Endothelial cell (in vitro differentiated cells): ENCODE results near the gene AP1G2. TPM values are rescaled to one million over a fixed set of nuclear protein-coding genes. Genes with fewer than 3 reads are reported as not detected.
A peak's percentile ranks its signal among the peaks of the same experiment; 100 is the strongest.

Experiments used
- DNase-seq: peaks from one replicate; pipeline ENCODE4 v3.0.0; 2021; ENCODE audit warnings: low spot score
- H3K27ac Mint-ChIP-seq: one replicate; pipeline ENCODE4 v1.8.0; 2021; ENCODE audit warnings: mixed read lengths, inconsistent platforms; ENCODE audit not compliant: unreplicated experiment
- H3K27me3 Mint-ChIP-seq: one replicate; pipeline ENCODE4 v1.8.0; 2021; ENCODE audit warnings: mild to moderate bottlenecking, moderate library complexity, mixed read lengths, inconsistent platforms; ENCODE audit not compliant: unreplicated experiment
- H3K36me3 Mint-ChIP-seq: one replicate; pipeline ENCODE4 v1.8.0; 2021; ENCODE audit warnings: mild to moderate bottlenecking, low read depth, mixed read lengths, inconsistent platforms; ENCODE audit not compliant: unreplicated experiment
- H3K4me1 Mint-ChIP-seq: one replicate; pipeline ENCODE4 v1.8.0; 2021; ENCODE audit warnings: mild to moderate bottlenecking, mixed read lengths, inconsistent platforms; ENCODE audit not compliant: unreplicated experiment
- H3K4me3 Mint-ChIP-seq: one replicate; pipeline ENCODE4 v1.8.0; 2021; ENCODE audit warnings: mild to moderate bottlenecking, mixed read lengths, inconsistent platforms; ENCODE audit not compliant: unreplicated experiment
- H3K9me3 Mint-ChIP-seq: one replicate; pipeline ENCODE4 v1.8.0; 2021; ENCODE audit warnings: mixed read lengths, inconsistent platforms; ENCODE audit not compliant: unreplicated experiment
- CTCF ChIP-seq: fragments of 200-600 bp; sonication (generic); IDR thresholded peaks from one replicate; pipeline ENCODE4 v1.5.0; 2021; ENCODE audit warnings: antibody characterized with exemption; ENCODE audit not compliant: unreplicated experiment
- total RNA-seq: library from RNA; stranded (reverse); fragmentation: NEBNext Ultra II Directional; extraction: Animal tissue kit (Norgen Biotek cat#: 25700); gene quantifications from one replicate; pipeline ENCODE4 v1.2.1, GENCODE V29; 2021; ENCODE audit not compliant: unreplicated experiment

AP1G2 gene
- total RNA-seq, 1 donor from 2014 or later: 134 TPM

GRCh38 chr14:23557946-23558345 is 9.6 kb downstream of the AP1G2 start:
- Mint-ChIP-seq H3K4me3 (peak overlapping the region; percentile 65), H3K9me3 (no peaks in the 10 kb centered on the region), H3K4me1 (peaks cover 16% of the 10 kb centered on the region), H3K27me3 (peaks cover 7% of the 10 kb centered on the region), H3K36me3 (peaks cover 28% of the 10 kb centered on the region), H3K27ac (no peak overlapping the region)
- DNase-seq: no peak
- TF ChIP-seq CTCF: no peak

GRCh38 chr14:23557521-23557920 is 10.1 kb downstream of the AP1G2 start:
- Mint-ChIP-seq H3K9me3 (no peaks in the 10 kb centered on the region), H3K27ac (peak overlapping the region; percentile 69), H3K36me3 (peaks cover 28% of the 10 kb centered on the region), H3K4me1 (peaks cover 16% of the 10 kb centered on the region), H3K27me3 (peaks cover 7% of the 10 kb centered on the region), H3K4me3 (peak overlapping the region; percentile 48)
- TF ChIP-seq CTCF: no peak
- DNase-seq: no peak

GRCh38 chr14:23556700-23557440 is 10.7 kb downstream of the AP1G2 start:
- Mint-ChIP-seq H3K27me3 (peaks cover 6% of the 10 kb centered on the region), H3K4me1 (peaks cover 18% of the 10 kb centered on the region), H3K36me3 (peaks cover 27% of the 10 kb centered on the region), H3K4me3 (peak overlapping the region; percentile 92), H3K9me3 (no peaks in the 10 kb centered on the region), H3K27ac (peak overlapping the region; percentile 64)
- TF ChIP-seq CTCF: no peak
- no peak for DNase-seq

- peak within 1 kb of the TSS; percentile 86 for H3K27ac Mint-ChIP-seq
- H3K36me3 Mint-ChIP-seq: peaks cover 22% of the 10 kb centered on the region
- peak within 1 kb of the TSS; percentile 92 for H3K4me3 Mint-ChIP-seq
- no peak for TF ChIP-seq CTCF
- H3K4me1 Mint-ChIP-seq: peaks cover 19% of the 10 kb centered on the region
- peaks cover 6% of the 10 kb centered on the region for H3K27me3 Mint-ChIP-seq
- DNase-seq: peak; percentile 89
- no peaks in the 10 kb centered on the region for H3K9me3 Mint-ChIP-seq
Observed at GRCh38 chr14:23555882-23556699, 11.5 kb downstream of the AP1G2 start, which contains the start of gene THTPA. Gene THTPA, plus strand, starts transcription at chr14:23556271. Its CDS starts 487 bp downstream, at chr14:23556758.

- H3K9me3 Mint-ChIP-seq: no peaks in the 10 kb centered on the region
- H3K27ac Mint-ChIP-seq: peak overlapping the region; percentile 77
- H3K4me1 Mint-ChIP-seq: peaks cover 19% of the 10 kb centered on the region
- H3K27me3 Mint-ChIP-seq: peaks cover 3% of the 10 kb centered on the region
- peaks cover 17% of the 10 kb centered on the region for H3K36me3 Mint-ChIP-seq
- DNase-seq: no peak
- H3K4me3 Mint-ChIP-seq: peak overlapping the region; percentile 92
- TF ChIP-seq CTCF: no peak
Observed at GRCh38 chr14:23555533-23555881, 12.1 kb downstream of the AP1G2 start.
